ENCODE measurements around the gene PPP5C.

GRCh38 chr19:46319613-46320012, 27.3 kb upstream of the PPP5C start:
- TF ChIP-seq CTCF (IDR thresholded peaks at IDR 0.05) (no peak), POLR2A (IDR thresholded peaks at IDR 0.05) (no peak)
